HG02759 (cell line): ENCODE measurements around the gene CCDC7.
"Not testable (repeated sequence)": the region's sequence is repeated elsewhere in the genome, so short reads cannot be mapped to it uniquely, and the experiment has no call there.

Source experiments
- ATAC-seq: cut with Tn5 transposase; IDR thresholded peaks from one replicate; pipeline ENCODE4 v1.9.1; 2021; ENCODE audit warnings: mild to moderate bottlenecking, moderate library complexity; ENCODE audit not compliant: unreplicated experiment

The CCDC7 gene

GRCh38 chr10:32446536-32447406, 831 bp downstream of the CCDC7 start:
- ATAC-seq, result peak; percentile 5

GRCh38 chr10:32454148-32454547, 8.2 kb downstream of the CCDC7 start:
- ATAC-seq, result no peak

GRCh38 chr10:32459051-32459698, 13.2 kb downstream of the CCDC7 start:
- no peak for ATAC-seq

- no peak for ATAC-seq
Measured at GRCh38 chr10:32461203-32461602, 15.3 kb downstream of the CCDC7 start.

GRCh38 chr10:32471232-32471631, 25.3 kb downstream of the CCDC7 start:
- no peak for ATAC-seq

- ATAC-seq, result no peak
Measured at GRCh38 chr10:32477499-32477898, 31.6 kb downstream of the CCDC7 start.

- no peak for ATAC-seq
Measured at GRCh38 chr10:32481606-32482005, 35.7 kb downstream of the CCDC7 start.

GRCh38 chr10:32483019-32483502, 37.1 kb downstream of the CCDC7 start:
- ATAC-seq, result not testable (repeated sequence)

- not testable (repeated sequence) for ATAC-seq
Measured at GRCh38 chr10:32488038-32488437, 42.1 kb downstream of the CCDC7 start.

- no peak for ATAC-seq
Measured at GRCh38 chr10:32489158-32489557, 43.2 kb downstream of the CCDC7 start.

GRCh38 chr10:32489901-32490300, 44.0 kb downstream of the CCDC7 start:
- ATAC-seq, result no peak

GRCh38 chr10:32494562-32494961, 48.6 kb downstream of the CCDC7 start:
- not testable (repeated sequence) for ATAC-seq

GRCh38 chr10:32500136-32500535, 54.2 kb downstream of the CCDC7 start:
- not testable (repeated sequence) for ATAC-seq

- no peak for ATAC-seq
Measured at GRCh38 chr10:32501906-32502305, 56.0 kb downstream of the CCDC7 start.

- not testable (repeated sequence) for ATAC-seq
Measured at GRCh38 chr10:32505762-32506420, 60.0 kb downstream of the CCDC7 start.

GRCh38 chr10:32511599-32511998, 65.7 kb downstream of the CCDC7 start:
- no peak for ATAC-seq

GRCh38 chr10:32516567-32517495, 70.9 kb downstream of the CCDC7 start:
- no peak for ATAC-seq

GRCh38 chr10:32530231-32530630, 84.3 kb downstream of the CCDC7 start:
- no peak for ATAC-seq

- no peak for ATAC-seq
Measured at GRCh38 chr10:32538256-32538655, 92.3 kb downstream of the CCDC7 start.

GRCh38 chr10:32540691-32541470, 94.9 kb downstream of the CCDC7 start:
- ATAC-seq, result no peak
